ENCODE data around the gene ROBO2.

The ROBO2 gene

DNA sequence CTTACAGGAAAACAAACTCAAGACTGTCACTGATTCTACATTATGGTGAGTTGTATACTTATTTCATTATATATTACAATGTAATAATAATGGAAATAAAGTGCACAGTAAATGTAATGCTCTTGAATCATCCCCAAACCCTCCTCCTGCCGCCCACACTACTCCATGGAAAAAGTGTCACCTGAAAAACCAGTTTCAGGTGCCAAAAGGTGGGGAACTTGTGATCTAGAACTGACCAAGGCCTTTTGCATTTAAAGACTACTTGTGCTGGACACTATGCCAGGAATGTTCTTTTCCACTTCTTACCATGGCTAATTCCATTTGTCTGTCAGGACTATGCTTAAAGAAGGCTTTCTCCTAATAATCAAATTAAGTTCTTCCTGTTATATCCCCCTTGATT lies 32.3 kb downstream of the ROBO2 start:
- Histone ChIP-seq H2AFZ (ENCODE audit: low read length, unreplicated experiment) (no peak overlapping the region), H3K4me1 (ENCODE audit: control insufficient read depth, insufficient read depth, low read length, unreplicated experiment) (no peaks in the 10 kb centered on the region), H3K27me3 (ENCODE audit: insufficient read depth, low read length) (no peaks in the 10 kb centered on the region), H3K4me3 (ENCODE audit: low read depth, low read length) (no peak overlapping the region), H3K79me2 (ENCODE audit: control insufficient read depth, insufficient read depth, low read length, unreplicated experiment) (no peaks in the 10 kb centered on the region), H3K36me3 (ENCODE audit: insufficient read depth, low read length) (no peaks in the 10 kb centered on the region), H3K27ac (ENCODE audit: low read depth, low read length) (no peak overlapping the region)

DNA sequence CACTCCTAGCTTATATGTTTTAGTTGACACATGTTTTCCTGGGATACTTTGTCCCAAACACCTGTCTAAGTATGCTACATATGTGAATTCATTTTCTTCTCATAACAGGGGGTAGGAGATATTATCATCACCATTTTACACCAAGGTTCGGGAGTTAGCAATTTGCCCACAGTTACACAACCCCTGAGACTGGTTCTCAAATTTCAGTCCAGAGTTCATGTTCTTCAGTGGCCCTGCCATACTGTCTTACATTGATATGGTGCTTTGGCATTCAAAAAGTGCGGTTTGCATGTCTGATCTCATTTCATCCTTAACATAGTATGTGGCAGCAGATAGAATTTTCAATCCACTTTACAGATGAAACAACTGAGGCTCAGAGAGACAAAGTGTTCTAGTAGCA lies 38.4 kb downstream of the ROBO2 start:
- H3K27ac ChIP-seq (ENCODE audit: low read depth, low read length) = no peak overlapping the region
- no peak overlapping the region for H2AFZ ChIP-seq (ENCODE audit: low read length, unreplicated experiment)
- H3K79me2 ChIP-seq (ENCODE audit: control insufficient read depth, insufficient read depth, low read length, unreplicated experiment) = no peaks in the 10 kb centered on the region
- no peaks in the 10 kb centered on the region for H3K36me3 ChIP-seq (ENCODE audit: insufficient read depth, low read length)
- H3K4me3 ChIP-seq (ENCODE audit: low read depth, low read length) = no peak overlapping the region
- no peaks in the 10 kb centered on the region for H3K27me3 ChIP-seq (ENCODE audit: insufficient read depth, low read length)
- no peaks in the 10 kb centered on the region for H3K4me1 ChIP-seq (ENCODE audit: control insufficient read depth, insufficient read depth, low read length, unreplicated experiment)

DNA sequence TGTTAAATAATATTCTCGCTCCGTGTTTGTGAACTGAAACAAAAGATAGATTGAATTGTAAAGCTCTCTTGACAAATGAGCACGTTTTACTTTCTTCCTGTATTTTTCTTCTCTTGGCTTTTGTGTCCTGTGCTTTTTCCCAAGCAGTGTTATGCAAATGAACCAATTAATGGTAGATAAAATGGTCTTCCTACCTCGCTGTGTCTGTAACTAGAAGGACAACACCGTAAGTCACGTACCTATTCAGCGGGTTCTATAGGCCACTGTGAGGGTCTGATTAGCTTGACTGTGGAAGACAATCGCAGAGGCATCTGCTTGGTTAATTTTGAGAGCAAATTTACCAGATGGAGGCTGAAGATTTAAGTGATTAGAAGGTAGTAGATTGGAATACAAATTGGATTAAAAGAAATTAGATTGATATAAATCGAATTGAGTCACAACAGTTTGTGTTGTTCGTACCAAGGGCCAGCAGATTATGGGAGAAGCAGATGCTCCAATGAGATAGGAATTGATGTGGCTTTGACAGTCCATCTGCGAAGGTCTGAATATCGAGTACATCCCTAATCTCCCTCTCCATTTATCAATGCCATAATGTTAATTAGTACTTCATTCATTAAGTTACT lies 40.2 kb downstream of the ROBO2 start:
- Histone ChIP-seq H3K36me3 (ENCODE audit: insufficient read depth, low read length) (no peaks in the 10 kb centered on the region), H3K27me3 (ENCODE audit: insufficient read depth, low read length) (no peaks in the 10 kb centered on the region), H3K4me1 (ENCODE audit: control insufficient read depth, insufficient read depth, low read length, unreplicated experiment) (no peaks in the 10 kb centered on the region), H3K79me2 (ENCODE audit: control insufficient read depth, insufficient read depth, low read length, unreplicated experiment) (no peaks in the 10 kb centered on the region), H3K27ac (ENCODE audit: low read depth, low read length) (no peak overlapping the region), H3K4me3 (ENCODE audit: low read depth, low read length) (no peak overlapping the region), H2AFZ (ENCODE audit: low read length, unreplicated experiment) (no peak overlapping the region)

DNA sequence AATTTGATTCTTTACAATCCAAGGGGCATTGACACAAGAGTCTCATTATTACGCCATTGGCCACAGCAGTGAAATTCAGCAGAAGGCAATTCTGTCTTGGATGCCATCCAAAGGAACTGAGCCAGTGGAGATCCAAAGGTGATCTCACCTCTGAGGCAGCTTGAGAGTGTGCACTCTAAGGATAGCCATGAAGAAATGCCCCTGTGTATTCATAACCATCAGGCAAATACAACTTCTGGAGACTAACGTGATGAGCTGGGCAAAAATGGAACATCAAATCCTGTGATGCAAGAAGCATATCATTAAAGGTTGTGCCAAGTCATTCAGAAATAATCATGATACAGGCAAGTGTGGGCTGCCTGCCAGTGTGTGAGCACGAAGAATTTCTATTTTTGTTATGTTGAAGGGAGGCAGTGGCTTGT lies 41.4 kb downstream of the ROBO2 start:
- Histone ChIP-seq H3K27me3 (ENCODE audit: insufficient read depth, low read length) (no peaks in the 10 kb centered on the region), H2AFZ (ENCODE audit: low read length, unreplicated experiment) (no peak overlapping the region), H3K79me2 (ENCODE audit: control insufficient read depth, insufficient read depth, low read length, unreplicated experiment) (no peaks in the 10 kb centered on the region), H3K4me1 (ENCODE audit: control insufficient read depth, insufficient read depth, low read length, unreplicated experiment) (no peaks in the 10 kb centered on the region), H3K36me3 (ENCODE audit: insufficient read depth, low read length) (no peaks in the 10 kb centered on the region), H3K4me3 (ENCODE audit: low read depth, low read length) (no peak overlapping the region), H3K27ac (ENCODE audit: low read depth, low read length) (no peak overlapping the region)

DNA sequence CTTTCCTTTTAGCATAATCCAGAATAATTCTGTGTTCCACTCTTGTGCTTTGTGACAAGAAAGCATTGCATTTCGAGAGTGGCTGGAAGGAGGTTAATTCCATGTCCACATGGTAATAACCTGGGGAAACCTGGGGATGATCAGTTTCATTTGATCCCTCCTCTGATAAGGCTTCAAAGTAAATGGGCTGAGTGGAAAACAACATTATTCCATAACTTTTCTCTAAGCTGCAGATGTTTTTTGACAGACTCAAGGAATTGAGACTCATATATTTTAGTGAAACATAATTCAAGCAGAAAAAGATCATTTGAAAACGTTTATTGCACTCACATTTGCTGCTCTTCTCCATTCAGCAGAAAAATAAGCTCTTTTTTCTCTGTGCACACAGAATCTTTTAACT lies 44.6 kb downstream of the ROBO2 start:
- Histone ChIP-seq H3K4me1 (ENCODE audit: control insufficient read depth, insufficient read depth, low read length, unreplicated experiment) (no peaks in the 10 kb centered on the region), H3K27me3 (ENCODE audit: insufficient read depth, low read length) (no peaks in the 10 kb centered on the region), H3K79me2 (ENCODE audit: control insufficient read depth, insufficient read depth, low read length, unreplicated experiment) (no peaks in the 10 kb centered on the region), H3K4me3 (ENCODE audit: low read depth, low read length) (no peak overlapping the region), H3K27ac (ENCODE audit: low read depth, low read length) (no peak overlapping the region), H3K36me3 (ENCODE audit: insufficient read depth, low read length) (no peaks in the 10 kb centered on the region), H2AFZ (ENCODE audit: low read length, unreplicated experiment) (no peak overlapping the region)

DNA sequence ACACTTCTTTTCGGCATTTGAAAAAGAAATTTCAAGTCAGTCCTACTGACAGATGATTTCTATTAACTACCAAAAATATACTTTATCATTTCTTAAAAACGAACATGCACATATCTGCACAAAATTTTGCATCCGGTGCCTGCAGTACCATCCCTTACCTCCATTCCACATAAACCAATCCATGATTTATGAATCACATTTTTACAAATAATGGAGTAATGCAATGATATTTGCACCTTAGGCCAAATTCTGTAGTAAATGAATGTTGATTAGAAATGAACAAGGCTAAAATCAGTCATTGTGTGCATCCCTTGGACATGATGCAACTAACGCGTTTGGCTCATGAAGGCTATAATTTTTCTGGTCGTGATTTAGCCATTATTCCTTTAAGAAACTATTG lies 46.5 kb downstream of the ROBO2 start:
- Histone ChIP-seq H3K36me3 (ENCODE audit: insufficient read depth, low read length) (no peaks in the 10 kb centered on the region), H2AFZ (ENCODE audit: low read length, unreplicated experiment) (no peak overlapping the region), H3K4me1 (ENCODE audit: control insufficient read depth, insufficient read depth, low read length, unreplicated experiment) (no peaks in the 10 kb centered on the region), H3K27me3 (ENCODE audit: insufficient read depth, low read length) (no peaks in the 10 kb centered on the region), H3K27ac (ENCODE audit: low read depth, low read length) (no peak overlapping the region), H3K4me3 (ENCODE audit: low read depth, low read length) (no peak overlapping the region), H3K79me2 (ENCODE audit: control insufficient read depth, insufficient read depth, low read length, unreplicated experiment) (no peaks in the 10 kb centered on the region)

DNA sequence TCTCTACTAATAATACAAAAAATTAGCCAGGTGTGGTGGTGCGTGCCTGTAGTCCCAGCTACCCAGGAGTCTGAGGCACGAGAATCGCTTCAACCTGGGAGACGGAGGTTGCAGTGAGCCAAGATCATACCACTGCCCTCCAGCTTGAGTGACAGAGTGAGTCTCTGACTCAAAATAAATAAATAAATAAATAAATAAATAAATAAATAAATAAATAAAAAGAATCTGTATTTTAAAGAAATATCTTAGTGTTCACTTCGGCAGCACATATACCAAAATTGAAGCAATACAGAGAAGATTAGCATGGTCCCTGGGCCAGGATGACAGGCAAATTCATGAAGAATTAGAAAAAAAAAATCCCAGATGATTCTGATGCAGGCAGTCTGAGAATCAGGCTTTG lies 51.9 kb downstream of the ROBO2 start:
- Histone ChIP-seq H3K79me2 (ENCODE audit: control insufficient read depth, insufficient read depth, low read length, unreplicated experiment) (no peaks in the 10 kb centered on the region), H3K4me3 (ENCODE audit: low read depth, low read length) (no peak overlapping the region), H3K27ac (ENCODE audit: low read depth, low read length) (no peak overlapping the region), H3K4me1 (ENCODE audit: control insufficient read depth, insufficient read depth, low read length, unreplicated experiment) (no peaks in the 10 kb centered on the region), H3K36me3 (ENCODE audit: insufficient read depth, low read length) (no peaks in the 10 kb centered on the region), H2AFZ (ENCODE audit: low read length, unreplicated experiment) (no peak overlapping the region), H3K27me3 (ENCODE audit: insufficient read depth, low read length) (no peaks in the 10 kb centered on the region)

DNA sequence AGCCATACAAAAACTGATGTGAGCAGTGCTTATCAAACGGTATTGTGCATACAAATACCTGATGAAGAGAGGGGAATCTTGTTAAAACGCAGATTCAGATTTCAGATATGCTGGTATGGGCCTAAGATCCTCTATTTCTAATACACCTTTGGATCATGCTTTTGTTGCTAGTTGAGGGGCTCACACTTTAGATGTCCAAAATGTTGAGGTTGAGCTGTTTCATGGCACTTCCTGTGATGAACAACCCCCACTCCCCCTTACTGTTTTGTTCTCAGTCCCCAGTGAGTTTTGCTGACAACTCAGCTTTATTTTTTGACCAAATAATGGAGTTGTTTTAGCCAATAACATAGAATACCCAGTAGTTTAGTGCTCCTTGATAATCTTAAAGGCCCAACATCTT lies 53.2 kb downstream of the ROBO2 start:
- H3K79me2 ChIP-seq (ENCODE audit: control insufficient read depth, insufficient read depth, low read length, unreplicated experiment) = no peaks in the 10 kb centered on the region
- H3K27ac ChIP-seq (ENCODE audit: low read depth, low read length) = no peak overlapping the region
- H3K4me1 ChIP-seq (ENCODE audit: control insufficient read depth, insufficient read depth, low read length, unreplicated experiment) = no peaks in the 10 kb centered on the region
- H3K4me3 ChIP-seq (ENCODE audit: low read depth, low read length) = no peak overlapping the region
- no peak overlapping the region for H2AFZ ChIP-seq (ENCODE audit: low read length, unreplicated experiment)
- no peaks in the 10 kb centered on the region for H3K36me3 ChIP-seq (ENCODE audit: insufficient read depth, low read length)
- H3K27me3 ChIP-seq (ENCODE audit: insufficient read depth, low read length) = no peaks in the 10 kb centered on the region

DNA sequence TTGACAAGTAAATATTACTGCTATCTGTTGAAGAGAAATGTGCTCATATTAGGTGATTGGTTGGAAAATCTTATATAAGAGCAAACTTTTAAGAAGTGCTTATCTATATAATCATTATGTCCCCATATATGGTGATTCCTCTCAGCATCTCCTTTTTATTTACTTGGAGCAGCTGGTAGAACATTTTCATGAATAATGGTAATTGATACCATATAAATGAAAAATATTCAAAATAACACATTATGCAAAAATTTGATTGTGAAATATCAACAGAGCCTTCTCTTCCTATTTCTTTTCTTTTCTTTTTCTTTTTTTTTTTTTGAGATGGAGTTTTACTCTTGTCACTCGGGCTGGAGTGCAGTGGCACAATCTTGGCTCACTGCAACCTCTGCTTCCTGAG lies 56.2 kb downstream of the ROBO2 start:
- Histone ChIP-seq H3K4me1 (ENCODE audit: control insufficient read depth, insufficient read depth, low read length, unreplicated experiment) (no peaks in the 10 kb centered on the region), H3K79me2 (ENCODE audit: control insufficient read depth, insufficient read depth, low read length, unreplicated experiment) (no peaks in the 10 kb centered on the region), H2AFZ (ENCODE audit: low read length, unreplicated experiment) (no peak overlapping the region), H3K27ac (ENCODE audit: low read depth, low read length) (no peak overlapping the region), H3K36me3 (ENCODE audit: insufficient read depth, low read length) (no peaks in the 10 kb centered on the region), H3K27me3 (ENCODE audit: insufficient read depth, low read length) (no peaks in the 10 kb centered on the region), H3K4me3 (ENCODE audit: low read depth, low read length) (no peak overlapping the region)

DNA sequence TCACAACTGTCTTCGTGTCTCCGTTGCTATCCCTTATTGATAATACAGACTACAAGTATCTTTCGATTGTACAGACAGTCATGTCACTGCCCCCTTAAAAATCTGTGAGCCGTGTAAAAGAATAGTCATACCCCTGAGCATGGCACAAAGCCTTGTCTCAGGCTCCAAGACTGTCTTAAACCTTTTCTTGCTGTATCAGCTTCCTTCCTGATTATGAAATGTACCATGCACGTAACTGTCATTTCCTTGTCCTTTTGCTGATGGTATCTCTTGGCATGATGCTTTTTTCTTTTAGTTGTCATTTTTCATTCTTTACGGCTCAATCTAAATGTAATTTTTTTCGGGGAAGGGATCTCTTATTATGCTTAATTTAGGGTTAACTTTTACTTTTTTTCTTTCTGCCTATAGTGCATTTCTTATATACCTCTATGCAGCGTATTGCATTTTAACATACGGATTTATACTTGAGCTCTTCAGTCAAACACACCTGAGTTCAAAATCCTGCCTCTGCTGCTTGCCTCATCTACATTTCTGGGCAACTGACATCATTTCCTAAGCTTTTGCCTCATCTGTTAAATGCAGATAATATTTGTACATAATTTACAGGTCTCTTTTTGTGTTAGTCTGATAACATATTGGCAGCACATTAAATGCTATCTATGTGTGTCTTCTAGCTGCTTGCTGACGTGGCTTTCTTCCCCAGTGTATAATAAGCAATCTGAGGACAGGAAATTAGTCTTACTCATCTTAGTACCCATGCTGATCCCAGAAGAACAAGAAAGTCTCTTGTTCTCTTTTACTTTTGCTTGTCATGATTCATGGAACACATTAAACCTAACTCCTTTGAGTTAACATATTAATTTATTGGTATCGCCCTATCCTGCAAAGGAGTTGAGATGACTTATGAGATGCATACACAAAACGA lies 57.3 kb downstream of the ROBO2 start:
- H3K79me2 ChIP-seq (ENCODE audit: control insufficient read depth, insufficient read depth, low read length, unreplicated experiment) = no peaks in the 10 kb centered on the region
- H3K4me1 ChIP-seq (ENCODE audit: control insufficient read depth, insufficient read depth, low read length, unreplicated experiment) = no peaks in the 10 kb centered on the region
- H3K27me3 ChIP-seq (ENCODE audit: insufficient read depth, low read length) = no peaks in the 10 kb centered on the region
- H3K4me3 ChIP-seq (ENCODE audit: low read depth, low read length) = no peak overlapping the region
- no peak overlapping the region for H2AFZ ChIP-seq (ENCODE audit: low read length, unreplicated experiment)
- no peaks in the 10 kb centered on the region for H3K36me3 ChIP-seq (ENCODE audit: insufficient read depth, low read length)
- H3K27ac ChIP-seq (ENCODE audit: low read depth, low read length) = no peak overlapping the region

Measured in ACC112 (cell line).